NT2/D1 (cell line): ENCODE data around the gene FSCN2.

ENCODE experiments used
- DNase-seq: peaks from one replicate; pipeline ENCODE4 v3.0.0-alpha.2; 2011; ENCODE audit warnings: low read depth, low spot score
- H3K27me3 ChIP-seq: 2 replicates; pipeline ENCODE4 v1.6.0; 2011; ENCODE audit warnings: mild to moderate bottlenecking; ENCODE audit not compliant: insufficient read length, insufficient read depth
- H3K36me3 ChIP-seq: 2 replicates; pipeline ENCODE4 v1.6.1; 2011; ENCODE audit warnings: mild to moderate bottlenecking, low read length, mixed read lengths; ENCODE audit not compliant: insufficient read depth, insufficient read length
- H3K4me1 ChIP-seq: 2 replicates; pipeline ENCODE4 v1.5.1; 2011; ENCODE audit not compliant: insufficient read depth, insufficient read length
- H3K4me3 ChIP-seq: 2 replicates; pipeline ENCODE4 v1.5.1; 2011; ENCODE audit warnings: low read depth; ENCODE audit not compliant: insufficient read length
- H3K9ac ChIP-seq: 2 replicates; pipeline ENCODE4 v1.6.0; 2011; ENCODE audit warnings: low read depth; ENCODE audit not compliant: insufficient read length
- H3K9me3 ChIP-seq: 2 replicates; pipeline ENCODE4 v1.5.1; 2011; ENCODE audit warnings: mild to moderate bottlenecking, low read length; ENCODE audit not compliant: insufficient read depth
- SUZ12 ChIP-seq: IDR thresholded peaks from 2 replicates; pipeline ENCODE4 v1.6.1; 2011; ENCODE audit not compliant: insufficient read length, insufficient read depth; ENCODE audit errors: extremely low read depth
- YY1 ChIP-seq: IDR thresholded peaks from 2 replicates; pipeline ENCODE4 v1.6.1; 2011; ENCODE audit not compliant: insufficient read length, insufficient read depth
- ZNF274 ChIP-seq: IDR thresholded peaks from 2 replicates; pipeline ENCODE4 v1.6.1; 2011; ENCODE audit warnings: mild to moderate bottlenecking, low read depth, low read length

The FSCN2 gene

GRCh38 chr17:81550285-81550684, 22.1 kb downstream of the FSCN2 start:
- Histone ChIP-seq H3K9ac (no peak overlapping the region), H3K36me3 (peaks cover 62% of the 10 kb centered on the region), H3K27me3 (no peaks in the 10 kb centered on the region), H3K4me3 (no peak overlapping the region), H3K4me1 (peaks cover 17% of the 10 kb centered on the region), H3K9me3 (no peaks in the 10 kb centered on the region)
- DNase-seq, result no peak
- TF ChIP-seq SUZ12 (no peak), ZNF274 (no peak)

- TF ChIP-seq YY1, result no peak
- TF ChIP-seq ZNF274, result no peak
- no peak for TF ChIP-seq SUZ12
- H3K9me3 ChIP-seq, result no peaks in the 10 kb centered on the region
- DNase-seq, result no peak
- peaks cover 17% of the 10 kb centered on the region for H3K4me1 ChIP-seq
- H3K4me3 ChIP-seq, result peak overlapping the region; percentile 93
- peak overlapping the region; percentile 97 for H3K9ac ChIP-seq
- no peaks in the 10 kb centered on the region for H3K27me3 ChIP-seq
- H3K36me3 ChIP-seq, result peaks cover 59% of the 10 kb centered on the region
Observed at GRCh38 chr17:81550830-81551457, 22.8 kb downstream of the FSCN2 start.

GRCh38 chr17:81551458-81552243, 23.5 kb downstream of the FSCN2 start:
- peaks cover 17% of the 10 kb centered on the region for H3K4me1 ChIP-seq
- H3K36me3 ChIP-seq, result peaks cover 59% of the 10 kb centered on the region
- H3K9me3 ChIP-seq, result no peaks in the 10 kb centered on the region
- TF ChIP-seq SUZ12 (no peak), YY1 (no peak), ZNF274 (no peak)
- H3K4me3 ChIP-seq, result peak overlapping the region; percentile 93
- no peaks in the 10 kb centered on the region for H3K27me3 ChIP-seq
- no peak for DNase-seq
- peak overlapping the region; percentile 97 for H3K9ac ChIP-seq

GRCh38 chr17:81552244-81553017, 24.3 kb downstream of the FSCN2 start, which contains the start of gene FAAP100:
TSS of gene FAAP100 (minus strand) at chr17:81552353. CDS start at chr17:81552330, 23 bp downstream.
- H3K4me1 ChIP-seq, result peaks cover 20% of the 10 kb centered on the region
- peak within 1 kb of the TSS; percentile 97 for H3K9ac ChIP-seq
- no peaks in the 10 kb centered on the region for H3K9me3 ChIP-seq
- H3K27me3 ChIP-seq, result no peaks in the 10 kb centered on the region
- H3K36me3 ChIP-seq, result peaks cover 59% of the 10 kb centered on the region
- H3K4me3 ChIP-seq, result peak within 1 kb of the TSS; percentile 93
- TF ChIP-seq YY1, result no peak
- TF ChIP-seq ZNF274, result no peak
- no peak for TF ChIP-seq SUZ12
- peak; percentile 57 for DNase-seq

GRCh38 chr17:81553018-81553615, 24.9 kb downstream of the FSCN2 start:
- H3K36me3 ChIP-seq, result peaks cover 59% of the 10 kb centered on the region
- TF ChIP-seq ZNF274 (no peak), YY1 (no peak), SUZ12 (no peak)
- no peaks in the 10 kb centered on the region for H3K27me3 ChIP-seq
- H3K4me1 ChIP-seq, result peaks cover 25% of the 10 kb centered on the region
- peak overlapping the region; percentile 93 for H3K4me3 ChIP-seq
- H3K9me3 ChIP-seq, result no peaks in the 10 kb centered on the region
- peak overlapping the region; percentile 97 for H3K9ac ChIP-seq
- peak; percentile 75 for DNase-seq

- H3K4me1 ChIP-seq, result peaks cover 28% of the 10 kb centered on the region
- no peaks in the 10 kb centered on the region for H3K9me3 ChIP-seq
- H3K9ac ChIP-seq, result peak overlapping the region; percentile 22
- no peak for TF ChIP-seq ZNF274
- no peak for TF ChIP-seq YY1
- no peak for TF ChIP-seq SUZ12
- H3K27me3 ChIP-seq, result no peaks in the 10 kb centered on the region
- peaks cover 61% of the 10 kb centered on the region for H3K36me3 ChIP-seq
- no peak for DNase-seq
- peak overlapping the region; percentile 93 for H3K4me3 ChIP-seq
Observed at GRCh38 chr17:81553616-81554181, 25.5 kb downstream of the FSCN2 start.
